ENCODE results near the gene MPRIP. TPM values are rescaled to one million over a fixed set of nuclear protein-coding genes. Genes with fewer than 3 reads are reported as not detected.

Gene MPRIP
- total and polyA plus RNA-seq, 2 of the 13 experiments (the other 11 are each of a cell fraction or from before 2014, with no cell fraction given) = 50.2 to 52.4 TPM

DNA sequence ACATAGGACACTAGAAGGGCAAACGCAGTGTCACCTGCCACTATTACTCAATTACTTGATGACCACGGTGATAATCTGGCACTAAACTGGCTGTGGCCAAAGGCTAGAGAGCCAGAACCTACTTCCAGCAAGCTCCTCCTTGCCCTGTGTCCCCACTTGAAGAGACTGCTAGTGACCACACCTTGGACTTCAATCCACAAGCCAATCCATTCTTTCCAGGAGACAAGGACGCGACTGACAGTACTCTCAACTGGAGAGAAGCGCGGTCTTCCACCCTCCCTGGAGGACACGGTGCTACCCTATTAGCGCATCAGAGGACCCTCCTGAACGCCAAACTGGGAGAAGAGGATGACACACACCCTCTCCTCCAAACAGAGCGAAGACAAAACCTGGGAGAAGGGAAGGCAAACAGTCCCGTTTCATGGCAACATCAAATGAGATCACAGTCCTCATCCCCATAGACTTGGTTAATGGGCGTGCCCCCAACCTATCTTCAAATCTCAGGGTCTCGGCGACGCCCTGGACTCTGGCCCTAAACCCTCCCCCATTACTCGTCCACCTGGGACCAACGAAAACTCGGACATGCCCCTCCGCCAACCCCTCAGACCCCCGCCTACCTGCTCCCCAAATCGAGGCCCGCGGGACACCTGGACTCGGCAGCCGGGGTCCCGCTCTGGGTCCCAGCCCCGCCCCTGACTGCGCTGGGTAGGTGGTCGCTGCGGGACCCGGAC lies 194.2 kb downstream of the MPRIP start (continued):
- TF ChIP-seq, protein P1, sequence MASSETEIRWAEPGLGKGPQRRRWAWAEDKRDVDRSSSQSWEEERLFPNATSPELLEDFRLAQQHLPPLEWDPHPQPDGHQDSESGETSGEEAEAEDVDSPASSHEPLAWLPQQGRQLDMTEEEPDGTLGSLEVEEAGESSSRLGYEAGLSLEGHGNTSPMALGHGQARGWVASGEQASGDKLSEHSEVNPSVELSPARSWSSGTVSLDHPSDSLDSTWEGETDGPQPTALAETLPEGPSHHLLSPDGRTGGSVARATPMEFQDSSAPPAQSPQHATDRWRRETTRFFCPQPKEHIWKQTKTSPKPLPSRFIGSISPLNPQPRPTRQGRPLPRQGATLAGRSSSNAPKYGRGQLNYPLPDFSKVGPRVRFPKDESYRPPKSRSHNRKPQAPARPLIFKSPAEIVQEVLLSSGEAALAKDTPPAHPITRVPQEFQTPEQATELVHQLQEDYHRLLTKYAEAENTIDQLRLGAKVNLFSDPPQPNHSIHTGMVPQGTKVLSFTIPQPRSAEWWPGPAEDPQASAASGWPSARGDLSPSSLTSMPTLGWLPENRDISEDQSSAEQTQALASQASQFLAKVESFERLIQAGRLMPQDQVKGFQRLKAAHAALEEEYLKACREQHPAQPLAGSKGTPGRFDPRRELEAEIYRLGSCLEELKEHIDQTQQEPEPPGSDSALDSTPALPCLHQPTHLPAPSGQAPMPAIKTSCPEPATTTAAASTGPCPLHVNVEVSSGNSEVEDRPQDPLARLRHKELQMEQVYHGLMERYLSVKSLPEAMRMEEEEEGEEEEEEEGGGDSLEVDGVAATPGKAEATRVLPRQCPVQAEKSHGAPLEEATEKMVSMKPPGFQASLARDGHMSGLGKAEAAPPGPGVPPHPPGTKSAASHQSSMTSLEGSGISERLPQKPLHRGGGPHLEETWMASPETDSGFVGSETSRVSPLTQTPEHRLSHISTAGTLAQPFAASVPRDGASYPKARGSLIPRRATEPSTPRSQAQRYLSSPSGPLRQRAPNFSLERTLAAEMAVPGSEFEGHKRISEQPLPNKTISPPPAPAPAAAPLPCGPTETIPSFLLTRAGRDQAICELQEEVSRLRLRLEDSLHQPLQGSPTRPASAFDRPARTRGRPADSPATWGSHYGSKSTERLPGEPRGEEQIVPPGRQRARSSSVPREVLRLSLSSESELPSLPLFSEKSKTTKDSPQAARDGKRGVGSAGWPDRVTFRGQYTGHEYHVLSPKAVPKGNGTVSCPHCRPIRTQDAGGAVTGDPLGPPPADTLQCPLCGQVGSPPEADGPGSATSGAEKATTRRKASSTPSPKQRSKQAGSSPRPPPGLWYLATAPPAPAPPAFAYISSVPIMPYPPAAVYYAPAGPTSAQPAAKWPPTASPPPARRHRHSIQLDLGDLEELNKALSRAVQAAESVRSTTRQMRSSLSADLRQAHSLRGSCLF (CRISPR knock-in tag; IDR thresholded peaks at IDR 0.05; ENCODE audit: borderline replicate concordance) = no peak
- no peak for TF ChIP-seq MAF1 (CRISPR knock-in tag; IDR thresholded peaks at IDR 0.05; ENCODE audit: borderline replicate concordance)
- no peak for TF ChIP-seq ZNF446 (CRISPR knock-in tag; IDR thresholded peaks at IDR 0.05)
- 0 out of 2 replicates have a peak, but pooled peaks have one; percentile 21 for TF ChIP-seq ZNF747 (CRISPR knock-in tag; IDR thresholded peaks at IDR 0.05; ENCODE audit: borderline replicate concordance)
- 0 out of 2 replicates have a peak, but pooled peaks have one; percentile 55 for TF ChIP-seq ZBTB7B (CRISPR knock-in tag; IDR thresholded peaks at IDR 0.05)
- TF ChIP-seq ZNF430 (CRISPR knock-in tag; IDR thresholded peaks at IDR 0.05) = no peak
- peak; percentile 67 for TF ChIP-seq AGO2 (optimal IDR thresholded peaks at IDR 0.05; ENCODE audit: low read depth, low read length)
- TF ChIP-seq MEIS1 (CRISPR knock-in tag; IDR thresholded peaks at IDR 0.05; ENCODE audit: borderline replicate concordance) = no peak
- TF ChIP-seq SP4 (CRISPR knock-in tag; IDR thresholded peaks at IDR 0.05) = peak; percentile 54
- no peak for TF ChIP-seq ZNF143 (CRISPR knock-in tag; IDR thresholded peaks at IDR 0.05)
- no peak for TF ChIP-seq KDM3A (CRISPR knock-in tag; IDR thresholded peaks at IDR 0.05; ENCODE audit: low read depth)
- TF ChIP-seq GATAD2A (CRISPR knock-in tag; IDR thresholded peaks at IDR 0.05) = no peak
- TF ChIP-seq DR1 (CRISPR knock-in tag; IDR thresholded peaks at IDR 0.05) = no peak
- no peak for TF ChIP-seq PHF5A (CRISPR knock-in tag; IDR thresholded peaks at IDR 0.05; ENCODE audit: low read depth, unreplicated experiment)
- no peak for TF ChIP-seq ZNF768 (CRISPR knock-in tag; IDR thresholded peaks at IDR 0.05)
- TF ChIP-seq SRY (CRISPR knock-in tag; IDR thresholded peaks at IDR 0.05) = no peak
- no peak for TF ChIP-seq ZNF232 (CRISPR knock-in tag; IDR thresholded peaks at IDR 0.05; ENCODE audit: borderline replicate concordance)
- TF ChIP-seq NONO (IDR thresholded peaks at IDR 0.05) = no peak
- no peak for TF ChIP-seq NONO (CRISPR knock-in tag; conservative IDR thresholded peaks at IDR 0.05)
- TF ChIP-seq SRF (IDR thresholded peaks at IDR 0.05; ENCODE audit: low read depth, low read length) = no peak
- no peak for TF ChIP-seq ZNF431 (CRISPR knock-in tag; IDR thresholded peaks at IDR 0.05; ENCODE audit: borderline replicate concordance, low read depth)
- TF ChIP-seq, protein P2, sequence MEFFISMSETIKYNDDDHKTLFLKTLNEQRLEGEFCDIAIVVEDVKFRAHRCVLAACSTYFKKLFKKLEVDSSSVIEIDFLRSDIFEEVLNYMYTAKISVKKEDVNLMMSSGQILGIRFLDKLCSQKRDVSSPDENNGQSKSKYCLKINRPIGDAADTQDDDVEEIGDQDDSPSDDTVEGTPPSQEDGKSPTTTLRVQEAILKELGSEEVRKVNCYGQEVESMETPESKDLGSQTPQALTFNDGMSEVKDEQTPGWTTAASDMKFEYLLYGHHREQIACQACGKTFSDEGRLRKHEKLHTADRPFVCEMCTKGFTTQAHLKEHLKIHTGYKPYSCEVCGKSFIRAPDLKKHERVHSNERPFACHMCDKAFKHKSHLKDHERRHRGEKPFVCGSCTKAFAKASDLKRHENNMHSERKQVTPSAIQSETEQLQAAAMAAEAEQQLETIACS (CRISPR knock-in tag; IDR thresholded peaks at IDR 0.05) = no peak
- no peak for TF ChIP-seq ZNF441 (CRISPR knock-in tag; IDR thresholded peaks at IDR 0.05; ENCODE audit: borderline replicate concordance)
- TF ChIP-seq, protein P3, sequence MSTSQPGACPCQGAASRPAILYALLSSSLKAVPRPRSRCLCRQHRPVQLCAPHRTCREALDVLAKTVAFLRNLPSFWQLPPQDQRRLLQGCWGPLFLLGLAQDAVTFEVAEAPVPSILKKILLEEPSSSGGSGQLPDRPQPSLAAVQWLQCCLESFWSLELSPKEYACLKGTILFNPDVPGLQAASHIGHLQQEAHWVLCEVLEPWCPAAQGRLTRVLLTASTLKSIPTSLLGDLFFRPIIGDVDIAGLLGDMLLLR (CRISPR knock-in tag; IDR thresholded peaks at IDR 0.05) = no peak
